ENCODE data around the gene ITGA5. TPM values are rescaled to one million over a fixed set of nuclear protein-coding genes. Genes with fewer than 3 reads are reported as not detected.

The ITGA5 gene
- total and polyA plus RNA-seq, 9 of the 15 experiments (the other 6 are each of a cell fraction or from before 2014, with no cell fraction given) = 9.1 to 82.1 (median 47.4) TPM

- no peak for TF ChIP-seq SMAD1 (IDR thresholded peaks at IDR 0.05; ENCODE audit: low read depth, low read length, partially characterized antibody)
- TF ChIP-seq CREM (IDR thresholded peaks at IDR 0.05; ENCODE audit: low read depth) = peak; percentile 62; the same call in 1 of the 2 replicates
- no peak for TF ChIP-seq STAT5A (IDR thresholded peaks at IDR 0.05; ENCODE audit: borderline replicate concordance, low read length)
- peak; percentile 36 to 79; a peak in 2 of 4 replicates for TF ChIP-seq MAZ (CRISPR knock-in tag; conservative IDR thresholded peaks at IDR 0.05 in 1 of 2, IDR thresholded peaks at IDR 0.05 in 1 of 2)
- TF ChIP-seq NFE2L1 (tag; IDR thresholded peaks at IDR 0.05; ENCODE audit: borderline replicate concordance, low read depth) = no peak
- peak; percentile 86 for TF ChIP-seq ZBTB2 (IDR thresholded peaks at IDR 0.05)
- no peak for TF ChIP-seq MED1 (CRISPR knock-in tag; IDR thresholded peaks at IDR 0.05; ENCODE audit: borderline replicate concordance)
- no peak for TF ChIP-seq NCOA2 (IDR thresholded peaks at IDR 0.05; ENCODE audit: partially characterized antibody in 2 of 2)
- no peak for TF ChIP-seq RBM39 (optimal IDR thresholded peaks at IDR 0.05; ENCODE audit: low read depth, low read length)
- no peak for TF ChIP-seq BRD9 (IDR thresholded peaks at IDR 0.05; ENCODE audit: low read depth, partially characterized antibody)
- TF ChIP-seq XRCC3 (IDR thresholded peaks at IDR 0.05) = no peak
- no peak for TF ChIP-seq ZNF134 (CRISPR knock-in tag; conservative IDR thresholded peaks at IDR 0.05)
- no peak for TF ChIP-seq NFRKB (IDR thresholded peaks at IDR 0.05; ENCODE audit: low read depth)
- TF ChIP-seq RBM15 (IDR thresholded peaks at IDR 0.05; ENCODE audit: insufficient read depth, low read length) = no peak
- TF ChIP-seq SFPQ (IDR thresholded peaks at IDR 0.05; ENCODE audit: low read depth, low read length) = no peak
- no peak for TF ChIP-seq ZNF3 (CRISPR knock-in tag; IDR thresholded peaks at IDR 0.05)
- TF ChIP-seq TAF9B (IDR thresholded peaks at IDR 0.05; ENCODE audit: partially characterized antibody) = no peak
- TF ChIP-seq MAFF (IDR thresholded peaks at IDR 0.05; ENCODE audit: low read length) = no peak
- TF ChIP-seq NUFIP1 (IDR thresholded peaks at IDR 0.05; ENCODE audit: partially characterized antibody) = no peak
- TF ChIP-seq TFAP4 (CRISPR knock-in tag; IDR thresholded peaks at IDR 0.05; ENCODE audit: borderline replicate concordance) = peak; percentile 73
- no peak for TF ChIP-seq RFX5 (IDR thresholded peaks at IDR 0.05; ENCODE audit: low read depth, low read length)
- TF ChIP-seq TBL1XR1 (IDR thresholded peaks at IDR 0.05; ENCODE audit: low read length in 2 of 2) = no peak
- TF ChIP-seq ZHX1 (conservative IDR thresholded peaks at IDR 0.05; ENCODE audit: low read length) = 0 out of 2 replicates have a peak, but pooled peaks have one; percentile 36
Observed at GRCh38 chr12:54370171-54370730, 48.8 kb downstream of the ITGA5 start (continued).
